Keratinocyte (primary cell): ENCODE measurements around the gene OSBPL5.

ENCODE experiments used
- EZH2 ChIP-seq: IDR thresholded peaks from one replicate; pipeline ENCODE4 v1.6.1; 2012; ENCODE audit warnings: inconsistent platforms, mild to moderate bottlenecking, low read length, moderate library complexity
- TF ChIP-seq, protein P1 (sequence below), 3 experiments: IDR thresholded peaks in 1 of 3; conservative IDR thresholded peaks in 1 of 3; optimal IDR thresholded peaks in 1 of 3; 2 replicates in 2 of 3; 3 replicates in 1 of 3; pipeline versions ENCODE3 to v1.5.1; 2011; ENCODE audit warnings: low read length in 3 of 3, mild to moderate bottlenecking in 3 of 3, moderate library complexity in 2 of 3, control low read depth in 1 of 3, inconsistent platforms in 1 of 3; ENCODE audit not compliant: insufficient read depth in 2 of 3; ENCODE audit errors: extremely low read depth in 1 of 3

DNA sequence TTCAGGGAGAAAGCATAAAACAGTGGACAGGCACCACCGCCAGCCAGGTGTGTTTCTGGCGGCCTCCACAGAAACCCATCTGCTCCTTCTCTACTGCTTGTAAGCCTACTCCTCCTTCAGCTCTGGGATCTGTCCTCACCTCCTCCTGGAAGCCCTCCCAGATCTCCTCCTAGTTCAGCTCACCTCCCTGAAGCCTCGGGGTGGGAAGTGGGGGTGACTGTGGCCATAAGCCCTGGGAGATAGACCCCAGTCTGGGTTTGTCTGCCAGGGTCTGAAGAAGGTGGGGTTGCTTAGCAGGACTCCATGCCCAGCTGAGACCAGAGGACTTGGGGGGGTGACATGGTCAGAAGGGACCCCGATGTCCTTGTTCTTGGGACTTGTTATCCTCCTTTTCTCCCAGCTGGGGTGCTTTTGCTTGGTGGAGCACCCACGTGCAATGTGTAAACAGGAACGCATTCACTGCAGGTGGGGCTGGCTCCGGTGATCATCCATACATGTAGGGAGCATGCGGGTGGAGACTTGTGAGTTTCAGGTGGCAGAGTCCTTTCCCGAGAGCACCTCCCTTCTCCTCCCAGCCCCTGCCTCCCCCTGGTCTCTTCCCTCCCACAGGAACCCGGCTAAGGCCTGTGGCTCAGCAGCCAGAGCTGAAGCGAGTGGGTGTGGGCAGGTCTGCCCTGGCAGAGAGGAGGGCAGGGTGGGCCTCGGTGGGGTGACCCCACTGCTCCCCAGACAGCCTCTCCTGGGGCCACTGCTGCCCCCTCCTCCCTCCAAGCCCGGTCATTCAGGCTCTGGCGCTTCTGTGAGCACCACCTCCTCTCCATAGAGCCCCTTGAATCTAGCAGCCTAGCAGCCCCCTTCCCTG is 27.6 kb upstream of the OSBPL5 start:
- TF ChIP-seq, protein P1, sequence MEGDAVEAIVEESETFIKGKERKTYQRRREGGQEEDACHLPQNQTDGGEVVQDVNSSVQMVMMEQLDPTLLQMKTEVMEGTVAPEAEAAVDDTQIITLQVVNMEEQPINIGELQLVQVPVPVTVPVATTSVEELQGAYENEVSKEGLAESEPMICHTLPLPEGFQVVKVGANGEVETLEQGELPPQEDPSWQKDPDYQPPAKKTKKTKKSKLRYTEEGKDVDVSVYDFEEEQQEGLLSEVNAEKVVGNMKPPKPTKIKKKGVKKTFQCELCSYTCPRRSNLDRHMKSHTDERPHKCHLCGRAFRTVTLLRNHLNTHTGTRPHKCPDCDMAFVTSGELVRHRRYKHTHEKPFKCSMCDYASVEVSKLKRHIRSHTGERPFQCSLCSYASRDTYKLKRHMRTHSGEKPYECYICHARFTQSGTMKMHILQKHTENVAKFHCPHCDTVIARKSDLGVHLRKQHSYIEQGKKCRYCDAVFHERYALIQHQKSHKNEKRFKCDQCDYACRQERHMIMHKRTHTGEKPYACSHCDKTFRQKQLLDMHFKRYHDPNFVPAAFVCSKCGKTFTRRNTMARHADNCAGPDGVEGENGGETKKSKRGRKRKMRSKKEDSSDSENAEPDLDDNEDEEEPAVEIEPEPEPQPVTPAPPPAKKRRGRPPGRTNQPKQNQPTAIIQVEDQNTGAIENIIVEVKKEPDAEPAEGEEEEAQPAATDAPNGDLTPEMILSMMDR (optimal IDR thresholded peaks at IDR 0.05 in 1 of 3, IDR thresholded peaks at IDR 0.05 in 1 of 3, conservative IDR thresholded peaks at IDR 0.05 in 1 of 3; ENCODE audit: extremely low read depth in 1 of 3, insufficient read depth in 2 of 3, low read length in 3 of 3): no peak
- no peak for TF ChIP-seq EZH2
